Measurements from ENCODE around the gene XIAP.

The XIAP gene

DNA sequence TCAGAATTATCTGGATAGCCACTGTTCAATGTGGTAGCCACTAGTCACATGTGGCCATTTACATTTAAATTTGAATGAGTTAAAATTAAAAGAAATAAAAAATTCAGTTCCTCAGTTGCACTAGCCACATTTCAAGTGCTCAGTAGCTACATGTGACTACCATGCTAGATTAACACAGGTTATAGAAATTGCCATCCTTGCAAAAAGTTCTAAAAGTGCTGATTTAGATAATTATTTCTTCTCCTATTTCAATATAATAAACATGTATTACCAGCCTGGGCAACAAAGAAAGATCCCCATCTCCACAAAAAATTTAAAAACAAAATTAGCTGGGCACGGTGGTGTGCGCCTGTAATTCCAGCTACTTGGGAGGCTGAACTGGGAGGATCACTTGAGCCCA lies 90.0 kb downstream of the XIAP start:
- TF ChIP-seq, protein P1, sequence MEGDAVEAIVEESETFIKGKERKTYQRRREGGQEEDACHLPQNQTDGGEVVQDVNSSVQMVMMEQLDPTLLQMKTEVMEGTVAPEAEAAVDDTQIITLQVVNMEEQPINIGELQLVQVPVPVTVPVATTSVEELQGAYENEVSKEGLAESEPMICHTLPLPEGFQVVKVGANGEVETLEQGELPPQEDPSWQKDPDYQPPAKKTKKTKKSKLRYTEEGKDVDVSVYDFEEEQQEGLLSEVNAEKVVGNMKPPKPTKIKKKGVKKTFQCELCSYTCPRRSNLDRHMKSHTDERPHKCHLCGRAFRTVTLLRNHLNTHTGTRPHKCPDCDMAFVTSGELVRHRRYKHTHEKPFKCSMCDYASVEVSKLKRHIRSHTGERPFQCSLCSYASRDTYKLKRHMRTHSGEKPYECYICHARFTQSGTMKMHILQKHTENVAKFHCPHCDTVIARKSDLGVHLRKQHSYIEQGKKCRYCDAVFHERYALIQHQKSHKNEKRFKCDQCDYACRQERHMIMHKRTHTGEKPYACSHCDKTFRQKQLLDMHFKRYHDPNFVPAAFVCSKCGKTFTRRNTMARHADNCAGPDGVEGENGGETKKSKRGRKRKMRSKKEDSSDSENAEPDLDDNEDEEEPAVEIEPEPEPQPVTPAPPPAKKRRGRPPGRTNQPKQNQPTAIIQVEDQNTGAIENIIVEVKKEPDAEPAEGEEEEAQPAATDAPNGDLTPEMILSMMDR (IDR thresholded peaks at IDR 0.05; ENCODE audit: low read depth, low read length) = no peak
- no peak for DNase-seq (ENCODE audit: low read depth, low spot score)
- in situ Hi-C loops (cut with HindIII; ENCODE audit: low sequenced_read_pairs) = no loop called here
- no peak overlapping the region for H3K4me3 ChIP-seq (ENCODE audit: low read depth, low read length)

DNA sequence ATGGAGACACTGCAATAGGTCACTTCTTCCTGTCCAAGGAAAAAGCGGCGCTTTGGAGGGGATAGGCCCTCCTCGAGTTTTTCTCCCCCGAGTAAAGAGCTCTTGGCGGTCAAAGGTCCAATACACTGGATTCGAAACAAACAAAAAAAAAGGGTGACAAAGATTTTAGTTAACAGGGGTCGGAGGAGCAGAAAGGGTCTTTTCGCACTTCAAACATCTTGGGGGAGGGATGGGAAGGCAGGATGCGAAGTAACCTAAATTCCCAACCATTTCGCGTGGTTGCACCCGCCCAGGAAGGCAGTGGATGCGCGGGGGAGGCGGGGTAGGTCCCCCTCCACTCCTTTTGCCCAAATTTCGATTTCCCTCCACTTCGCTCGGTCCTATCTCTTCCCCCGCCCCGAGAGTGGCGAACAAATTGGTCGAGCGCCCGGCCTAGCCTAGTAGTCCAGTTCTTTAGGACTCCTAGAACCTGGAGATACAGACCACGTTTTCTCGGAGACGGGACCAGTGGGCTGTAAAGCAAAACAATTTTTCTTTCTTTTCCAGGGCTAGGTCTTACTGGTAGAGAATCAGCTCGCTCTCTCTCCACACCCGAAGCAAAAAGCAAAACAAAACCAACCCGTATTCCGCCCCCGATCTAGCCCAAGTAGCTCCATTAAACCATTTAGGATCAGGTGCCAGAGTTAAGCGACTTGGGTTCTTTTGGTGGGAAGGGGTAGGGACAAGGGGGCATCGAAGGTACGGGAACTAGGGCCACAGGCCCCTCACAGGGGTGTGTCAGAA lies 99.6 kb downstream of the XIAP start:
- TF ChIP-seq, protein P1 (IDR thresholded peaks at IDR 0.05; ENCODE audit: low read depth, low read length) = no peak
- H3K4me3 ChIP-seq (ENCODE audit: low read depth, low read length) = peak overlapping the region; percentile 60
- in situ Hi-C loops (cut with HindIII; ENCODE audit: low sequenced_read_pairs) = no loop called here
- DNase-seq (ENCODE audit: low read depth, low spot score) = peak; percentile 35

DNA sequence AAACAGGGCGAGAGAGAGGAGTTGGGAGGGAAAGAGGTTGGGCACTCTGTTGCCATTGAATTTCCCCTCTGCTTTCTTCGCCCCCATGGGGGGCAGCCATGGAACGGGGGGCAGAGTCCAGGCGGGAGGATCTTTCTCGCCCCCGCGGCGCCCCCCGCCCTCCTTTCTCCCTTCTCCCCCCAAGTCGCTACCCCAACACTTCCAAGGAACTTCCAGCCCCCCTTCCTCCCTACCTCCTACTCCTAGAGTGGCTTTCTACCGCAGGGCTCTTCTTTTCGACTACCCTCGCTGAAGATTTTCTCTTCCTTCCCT lies 101.1 kb downstream of the XIAP start:
- TF ChIP-seq, protein P1 (IDR thresholded peaks at IDR 0.05; ENCODE audit: low read depth, low read length) = no peak
- in situ Hi-C loops (cut with HindIII; ENCODE audit: low sequenced_read_pairs) = no loop called here
- no peak for DNase-seq (ENCODE audit: low read depth, low spot score)
- peak overlapping the region; percentile 85 for H3K4me3 ChIP-seq (ENCODE audit: low read depth, low read length)

DNA sequence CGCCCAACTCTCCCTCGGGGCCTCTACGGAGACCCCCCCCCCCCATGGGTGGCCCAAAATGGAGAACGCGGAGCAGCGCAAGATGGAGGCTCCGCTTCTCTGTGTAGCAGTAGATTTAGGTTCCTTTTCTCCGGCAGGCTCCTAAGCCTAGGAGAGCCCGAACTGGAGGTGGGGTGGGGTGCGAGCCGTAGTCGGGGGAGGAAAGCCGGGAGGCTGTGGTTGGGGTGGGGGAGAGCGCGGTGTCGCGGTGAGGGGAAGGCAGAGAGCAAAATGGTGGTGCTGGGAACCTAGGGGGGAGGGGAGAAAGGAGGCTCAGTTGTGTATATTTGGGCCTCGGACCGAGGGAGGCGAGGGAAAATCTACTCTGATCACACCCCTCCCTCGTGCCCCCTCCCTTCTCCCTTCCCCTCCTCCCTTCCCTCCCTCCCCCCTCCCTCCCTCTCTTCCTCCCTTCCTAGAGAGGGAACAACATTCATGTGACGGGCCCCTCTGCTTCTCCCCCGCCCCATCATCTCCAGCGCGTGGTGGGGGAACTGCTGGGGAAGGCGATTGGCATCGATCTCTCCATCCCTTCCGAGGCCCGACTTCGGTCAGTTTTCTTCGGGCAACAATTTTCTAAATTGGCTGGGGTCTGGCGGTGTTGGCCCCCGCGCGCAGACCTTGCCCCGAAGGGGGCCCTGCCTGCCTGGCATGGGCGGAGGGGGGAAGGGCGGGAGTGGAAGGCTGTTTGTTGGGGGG lies 101.6 kb downstream of the XIAP start, which contains the start of gene STAG2:
TSS of gene STAG2 (plus strand) at position 439 of the 738 bp plus-strand sequence. CDS start 60,922 bp downstream, outside the sequence.
- H3K4me3 ChIP-seq (ENCODE audit: low read depth, low read length) = peak within 1 kb of the TSS; percentile 85
- TF ChIP-seq, protein P1 (IDR thresholded peaks at IDR 0.05; ENCODE audit: low read depth, low read length) = no peak
- peak; percentile 83 for DNase-seq (ENCODE audit: low read depth, low spot score)
- in situ Hi-C loops (cut with HindIII; ENCODE audit: low sequenced_read_pairs) = no loop called here

DNA sequence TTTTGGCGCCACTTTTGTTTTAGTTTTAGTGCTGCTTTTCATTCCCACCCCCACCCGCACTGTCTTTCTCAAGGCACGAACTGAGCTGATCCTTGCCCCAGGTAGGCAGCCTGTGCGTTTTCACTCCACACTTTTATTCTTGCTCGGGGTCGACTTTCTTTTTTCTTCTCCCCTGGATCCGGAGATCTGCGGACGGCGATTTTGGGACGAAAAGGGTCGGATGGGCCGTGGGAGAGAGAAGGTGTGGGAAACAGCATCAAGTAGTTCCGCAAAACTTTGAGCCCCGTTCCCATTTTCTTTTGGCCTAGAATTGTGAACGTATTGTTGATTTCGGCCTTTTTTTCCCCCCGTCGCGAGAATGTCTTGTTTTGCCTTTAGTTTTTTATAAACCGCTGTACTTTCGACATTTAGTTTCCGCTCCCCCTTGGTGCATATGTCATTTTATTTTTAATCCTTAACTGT lies 102.2 kb downstream of the XIAP start:
- peak overlapping the region; percentile 85 for H3K4me3 ChIP-seq (ENCODE audit: low read depth, low read length)
- DNase-seq (ENCODE audit: low read depth, low spot score) = no peak
- in situ Hi-C loops (cut with HindIII; ENCODE audit: low sequenced_read_pairs) = no loop called here
- TF ChIP-seq, protein P1 (IDR thresholded peaks at IDR 0.05; ENCODE audit: low read depth, low read length) = no peak

DNA sequence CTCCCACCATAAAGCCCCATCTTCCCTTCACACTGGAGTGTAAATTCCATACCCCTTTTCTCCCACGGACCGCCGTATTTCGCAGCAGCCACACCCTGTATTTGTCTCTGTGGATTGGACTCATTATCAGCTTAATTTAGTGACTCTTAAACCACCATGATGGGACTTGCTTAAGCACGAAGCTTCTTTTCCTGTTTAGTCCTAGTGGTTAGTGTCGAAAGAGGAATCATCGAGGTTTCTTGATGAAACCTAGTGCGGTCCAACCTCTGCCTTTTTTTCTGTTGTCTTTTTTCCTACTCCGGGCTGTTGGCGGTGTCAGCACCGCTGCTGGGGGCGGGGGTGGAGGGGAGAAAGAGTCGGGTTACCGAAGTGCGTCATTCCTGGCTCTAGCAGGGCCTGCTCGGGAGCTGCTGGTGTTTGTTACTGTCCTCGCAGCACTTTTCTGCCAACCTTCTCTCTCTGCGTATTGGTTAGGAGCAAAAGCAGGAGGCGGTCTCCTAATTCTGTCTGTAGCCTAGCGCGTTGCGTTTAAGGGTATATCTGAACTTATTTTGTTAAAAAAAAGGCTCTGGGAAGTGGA lies 103.0 kb downstream of the XIAP start:
- peak overlapping the region; percentile 85 for H3K4me3 ChIP-seq (ENCODE audit: low read depth, low read length)
- peak; percentile 97 for DNase-seq (ENCODE audit: low read depth, low spot score)
- TF ChIP-seq, protein P1 (IDR thresholded peaks at IDR 0.05; ENCODE audit: low read depth, low read length) = no peak
- in situ Hi-C loops (cut with HindIII; ENCODE audit: low sequenced_read_pairs) = no loop called here

Data from astrocyte of the spinal cord (primary cell).